OCI-LY7 (cell line): ENCODE measurements around the gene GRID1. TPM values are rescaled to one million over a fixed set of nuclear protein-coding genes. Genes with fewer than 3 reads are reported as not detected.

Source experiments
- BruUV-seq: library from RNA; stranded (reverse); fragments of 400-500 nt; replicated peaks from 2 replicates; lab custom pipeline; 2021; lab: Mats Ljungman, UMichigan
- CTCF ChIA-PET: fragments of 300-600 bp; sonication (Branson Sonifier 250); formaldehyde crosslinking; loops from one replicate; lab custom pipeline; 2022; ENCODE audit warnings: antibody characterized with exemption; ENCODE audit not compliant: unreplicated experiment; lab: Charles Lee
- POLR2A ChIA-PET: fragments of 300-600 bp; sonication (Branson Sonifier 250); formaldehyde crosslinking; loops from one replicate; lab custom pipeline; 2022; ENCODE audit warnings: antibody characterized with exemption; lab: Charles Lee
- DNase-seq: peaks from one replicate; pipeline ENCODE4 v3.0.0-alpha.2; 2015; ENCODE audit warnings: low spot score
- H2AFZ ChIP-seq: fragments of 200-600 bp; sonication (generic), shearing (Covaris generic); 2 replicates; pipeline ENCODE4 v1.6.1; 2014; ENCODE audit warnings: mild to moderate bottlenecking, antibody characterized with exemption, low read length, moderate library complexity
- H3K27ac ChIP-seq: fragments of 200-600 bp; sonication (generic); 2 replicates; pipeline ENCODE4 v1.5.1; 2014; ENCODE audit warnings: mixed run types, low read depth, mild to moderate bottlenecking, moderate library complexity, low read length, inconsistent platforms; ENCODE audit not compliant: poor library complexity, severe bottlenecking
- H3K36me3 ChIP-seq: fragments of 200-600 bp; sonication (generic); 2 replicates; pipeline ENCODE4 v1.6.1; 2014; ENCODE audit warnings: mild to moderate bottlenecking, antibody characterized with exemption, low read length, moderate library complexity, mixed read lengths; ENCODE audit not compliant: insufficient read depth
- H3K4me1 ChIP-seq: fragments of 200-600 bp; sonication (generic); 2 replicates; pipeline ENCODE4 v1.5.1; 2014; ENCODE audit warnings: mild to moderate bottlenecking, low read length; ENCODE audit not compliant: insufficient read depth, poor library complexity, severe bottlenecking
- H3K4me2 ChIP-seq: fragments of 200-600 bp; sonication (generic); 2 replicates; pipeline ENCODE4 v1.6.1; 2014; ENCODE audit warnings: mild to moderate bottlenecking, low read length
- H3K4me3 ChIP-seq: fragments of 200-600 bp; sonication (generic); 2 replicates; pipeline ENCODE4 v1.5.1; 2014; ENCODE audit warnings: mild to moderate bottlenecking, low read depth, low read length; ENCODE audit not compliant: poor library complexity, severe bottlenecking
- H3K79me2 ChIP-seq: fragments of 200-600 bp; sonication (generic); 2 replicates; pipeline ENCODE4 v1.6.1; 2016; ENCODE audit warnings: low read depth, mild to moderate bottlenecking, low read length, moderate library complexity, mixed read lengths; ENCODE audit not compliant: insufficient read depth
- H3K9me2 ChIP-seq: fragments of 200-600 bp; sonication (generic); 2 replicates; pipeline ENCODE4 v1.6.1; 2016; ENCODE audit warnings: mild to moderate bottlenecking, low read length, mixed read lengths; ENCODE audit not compliant: insufficient read depth
- H3K9me3 ChIP-seq: fragments of 200-600 bp; sonication (generic); 2 replicates; pipeline ENCODE4 v1.6.1; 2014; ENCODE audit warnings: mild to moderate bottlenecking, mixed run types, low read length, mixed read lengths
- H4K20me1 ChIP-seq: fragments of 200-600 bp; sonication (generic); 2 replicates; pipeline ENCODE4 v1.6.1; 2014; ENCODE audit warnings: mild to moderate bottlenecking, antibody characterized with exemption, low read length, moderate library complexity, mixed read lengths; ENCODE audit not compliant: insufficient read depth
- CTCF ChIP-seq: fragments of 200-600 bp; sonication (generic); conservative IDR thresholded peaks from 2 replicates; pipeline ENCODE4 v1.5.1; 2014; ENCODE audit warnings: mild to moderate bottlenecking, antibody characterized with exemption, low read length, moderate library complexity, mixed read lengths
- EZH2phosphoT487 ChIP-seq: fragments of 200-600 bp; sonication (generic); IDR thresholded peaks from 2 replicates; pipeline ENCODE4 v1.6.1; 2018; ENCODE audit warnings: low read depth, borderline replicate concordance, mild to moderate bottlenecking, mixed run types, antibody characterized with exemption, low read length, moderate library complexity, mixed read lengths
- intact Hi-C: fragments of 100-400 bp; cut with micrococcal nuclease; formaldehyde crosslinking; loops from one replicate; pipeline ENCODE4 v1.10.0; 2022; ENCODE audit not compliant: unreplicated experiment
- total RNA-seq, 2 experiments: library from RNA; depleted of rRNA in 1 of 2; stranded (reverse); fragments of >200 nt in 1 of 2; shearing (Covaris generic) in 1 of 2; gene quantifications; 2 replicates each; pipeline ENCODE4 v1.2.3, GENCODE V29; 2014 to 2022

GRID1 gene
- total RNA-seq, 2 experiments from 2014 or later: 1.6 to 3.7 TPM

GRCh38 chr10:86397120-86397519 is 30.5 kb upstream of the GRID1 start:
- Histone ChIP-seq H3K36me3 (no peaks in the 10 kb centered on the region), H3K27ac (no peak overlapping the region), H4K20me1 (no peaks in the 10 kb centered on the region), H3K79me2 (peaks cover 3% of the 10 kb centered on the region; the same call in 1 of the 2 replicates), H3K4me3 (no peak overlapping the region), H3K9me3 (no peaks in the 10 kb centered on the region), H2AFZ (peak overlapping the region; percentile 13; the same call in 1 of the 2 replicates), H3K9me2 (no peaks in the 10 kb centered on the region), H3K4me1 (peaks cover 82% of the 10 kb centered on the region), H3K4me2 (no peak overlapping the region)
- no TSS peak for BruUV-seq
- no peak for TF ChIP-seq EZH2phosphoT487
- POLR2A ChIA-PET: interaction anchor here (1.4 to 9.1 kb wide), 2 partner anchors 16 to 187 kb away, joined by 3 to 111 read pairs; no protein-coding TSS in a partner anchor
- CTCF ChIA-PET: no interaction called here
- intact Hi-C loops: loop anchor here (10.0 kb wide), 1 partner anchor 698 kb away; the partner anchor contains the start of genes GLUD1 and SHLD2
- DNase-seq: no peak

- H3K4me3 ChIP-seq: peak overlapping the region; percentile 76
- no peak for DNase-seq
These were observed 27.4 kb upstream of the GRID1 start for GRCh38 chr10:86393862-86394455.

More at GRCh38 chr10:86393862-86394455, 27.4 kb upstream of the GRID1 start:
- TF ChIP-seq EZH2phosphoT487 (no peak), CTCF (no peak)
- POLR2A ChIA-PET: interaction anchor here (0.6 to 9.1 kb wide), 11 partner anchors 8 to 438 kb away, joined by 3 to 111 read pairs (median 5); no protein-coding TSS in a partner anchor
- peaks cover 22% of the 10 kb centered on the region; the same call in 1 of the 2 replicates for H3K79me2 ChIP-seq
- no TSS peak for BruUV-seq
- intact Hi-C loops: loop anchor here (2.0 to 10.0 kb wide), 3 partner anchors 27 to 701 kb away; partner anchors contain the start of genes GLUD1, GRID1 and SHLD2
- H3K9me3 ChIP-seq: no peaks in the 10 kb centered on the region
- H3K4me2 ChIP-seq: peak overlapping the region; percentile 93
- H2AFZ ChIP-seq: peak overlapping the region; percentile 71; the same call in 1 of the 2 replicates
- no peaks in the 10 kb centered on the region for H3K36me3 ChIP-seq
- H3K27ac ChIP-seq: peak overlapping the region; percentile 95
- peaks cover 88% of the 10 kb centered on the region for H3K4me1 ChIP-seq
- CTCF ChIA-PET: interaction anchor here (0.6 to 2.3 kb wide), 5 partner anchors 17 to 195 kb away, joined by 3 to 8 read pairs (median 5); no protein-coding TSS in a partner anchor
- no peaks in the 10 kb centered on the region for H3K9me2 ChIP-seq
- no peaks in the 10 kb centered on the region for H4K20me1 ChIP-seq
